GM21367 (cell line): Measurements from ENCODE around the gene ACAD10.
"Not testable (repeated sequence)": the region's sequence is repeated elsewhere in the genome, so short reads cannot be mapped to it uniquely, and the experiment has no call there.

Source experiments
- ATAC-seq: cut with Tn5 transposase; IDR thresholded peaks from one replicate; pipeline ENCODE4 v1.9.1; 2021; ENCODE audit not compliant: unreplicated experiment

Gene ACAD10

DNA sequence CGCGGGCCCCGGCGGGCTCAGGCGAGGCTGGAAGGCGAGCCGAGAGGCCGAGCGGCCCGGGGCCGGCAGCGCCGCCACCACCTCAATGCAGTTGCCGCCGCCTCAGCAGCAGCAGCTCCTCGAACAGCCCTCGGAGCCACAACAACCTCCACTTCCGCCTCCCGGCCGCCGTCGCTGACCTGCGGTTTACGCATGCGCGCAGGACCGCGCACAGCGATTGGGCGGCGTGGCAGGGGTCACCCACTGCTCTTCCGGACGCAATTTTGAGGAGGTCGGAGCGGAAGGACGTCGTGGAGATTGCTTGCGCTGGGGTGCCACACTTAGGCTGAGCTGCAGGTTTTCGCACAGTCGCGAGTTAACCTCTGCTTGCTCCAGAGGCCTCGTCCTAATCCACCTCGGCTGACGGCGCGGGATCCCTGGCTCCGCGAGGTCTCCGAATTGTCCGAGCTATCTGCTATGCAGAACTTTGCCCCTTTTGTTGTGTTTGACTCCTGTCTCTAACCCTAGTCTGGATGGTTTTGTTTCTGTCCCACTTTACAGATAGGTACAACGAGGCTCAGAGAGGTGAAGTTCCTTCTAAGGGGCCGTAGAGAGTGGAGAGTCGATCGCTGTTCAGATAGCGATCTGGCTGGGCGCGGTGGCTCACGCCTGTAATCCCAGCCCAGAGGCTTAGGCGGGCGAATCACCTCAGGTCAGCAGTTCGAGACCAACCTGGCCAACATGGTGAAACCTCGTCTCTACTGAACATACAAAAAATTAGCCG lies at the start of gene ACAD10, which contains the start of gene BRAP:
Gene ACAD10, plus strand, starts transcription at position 243 of the 763 bp plus-strand sequence. CDS start 6,657 bp downstream, outside the sequence.
Gene BRAP, minus strand, starts transcription at position 146 of the 763 bp plus-strand sequence. CDS start 164 bp downstream, outside the sequence.
- ATAC-seq, result peak; percentile 86

DNA sequence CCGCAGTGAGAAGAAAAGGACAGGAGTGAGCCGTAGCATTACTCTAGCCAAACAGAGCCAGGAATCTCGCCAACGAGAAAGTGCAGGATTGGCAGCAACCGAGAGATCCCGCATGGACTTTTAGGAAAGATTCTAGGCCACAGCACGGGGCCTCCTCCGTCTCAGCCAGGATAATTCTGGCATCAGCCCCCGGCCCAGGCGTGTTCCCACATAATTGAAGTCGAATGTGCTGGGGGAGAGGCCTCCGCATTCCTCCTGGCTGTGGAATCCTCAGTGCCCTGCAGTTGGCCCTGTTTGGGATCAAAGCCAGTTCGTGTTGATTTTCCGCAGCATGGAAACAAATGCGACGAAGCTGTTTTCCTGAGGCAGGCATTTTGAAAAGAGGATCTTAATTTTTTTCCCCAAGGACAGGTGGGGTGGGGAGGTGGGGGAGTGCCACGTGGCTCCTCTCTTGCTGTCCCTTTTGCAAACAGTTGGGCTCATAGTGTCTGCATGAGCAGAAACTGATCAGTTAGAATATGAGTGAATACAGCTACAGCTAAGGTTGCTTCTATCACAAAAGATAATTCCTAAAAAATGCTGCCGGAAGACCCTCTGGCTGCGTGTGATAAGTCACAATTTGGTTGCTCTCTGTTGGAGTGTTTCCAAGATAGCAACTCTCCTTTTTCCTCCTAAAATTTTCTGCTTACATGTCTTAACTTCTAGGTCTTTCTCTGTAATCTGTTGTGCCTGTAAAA lies 49.5 kb upstream of the ACAD10 start:
- ATAC-seq, result no peak

DNA sequence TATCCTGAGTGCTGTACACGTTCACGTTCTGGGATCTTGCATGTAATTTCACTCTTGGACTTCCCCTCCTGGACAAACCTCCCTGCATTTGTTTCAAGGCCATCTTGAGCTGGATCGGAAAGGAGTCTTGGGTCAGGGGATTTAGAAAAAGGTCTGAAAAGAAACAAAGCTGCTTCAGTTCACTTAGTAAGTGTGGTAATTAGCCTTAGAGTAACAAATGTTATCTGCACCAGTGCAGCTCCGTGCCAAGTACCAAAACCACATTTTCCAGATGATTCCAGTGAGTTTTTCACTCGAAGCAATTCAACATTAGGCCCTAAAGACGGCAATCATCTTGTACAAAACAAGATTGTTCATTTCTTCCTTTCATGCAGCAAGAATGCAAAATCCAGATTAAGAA lies 47.3 kb upstream of the ACAD10 start:
- ATAC-seq, result no peak

DNA sequence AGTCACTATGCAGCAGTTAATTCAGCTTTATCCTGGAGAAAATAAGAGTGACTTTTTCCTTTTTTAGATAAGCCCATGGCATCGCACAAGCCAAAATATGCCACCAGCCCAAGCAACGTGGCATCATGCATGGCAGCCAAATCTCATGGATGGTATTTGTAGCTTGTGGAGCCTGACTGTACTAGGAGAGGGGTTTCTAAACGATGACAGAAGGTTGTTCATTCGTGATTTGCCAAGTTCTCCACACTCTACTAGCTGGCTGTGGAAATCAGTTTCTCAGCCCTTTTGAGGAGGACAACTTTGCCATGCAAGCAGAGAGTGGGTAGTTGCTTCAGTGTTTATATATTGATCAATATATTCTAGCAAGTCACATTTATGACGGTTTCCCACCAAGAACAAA lies 45.3 kb upstream of the ACAD10 start:
- ATAC-seq, result no peak

DNA sequence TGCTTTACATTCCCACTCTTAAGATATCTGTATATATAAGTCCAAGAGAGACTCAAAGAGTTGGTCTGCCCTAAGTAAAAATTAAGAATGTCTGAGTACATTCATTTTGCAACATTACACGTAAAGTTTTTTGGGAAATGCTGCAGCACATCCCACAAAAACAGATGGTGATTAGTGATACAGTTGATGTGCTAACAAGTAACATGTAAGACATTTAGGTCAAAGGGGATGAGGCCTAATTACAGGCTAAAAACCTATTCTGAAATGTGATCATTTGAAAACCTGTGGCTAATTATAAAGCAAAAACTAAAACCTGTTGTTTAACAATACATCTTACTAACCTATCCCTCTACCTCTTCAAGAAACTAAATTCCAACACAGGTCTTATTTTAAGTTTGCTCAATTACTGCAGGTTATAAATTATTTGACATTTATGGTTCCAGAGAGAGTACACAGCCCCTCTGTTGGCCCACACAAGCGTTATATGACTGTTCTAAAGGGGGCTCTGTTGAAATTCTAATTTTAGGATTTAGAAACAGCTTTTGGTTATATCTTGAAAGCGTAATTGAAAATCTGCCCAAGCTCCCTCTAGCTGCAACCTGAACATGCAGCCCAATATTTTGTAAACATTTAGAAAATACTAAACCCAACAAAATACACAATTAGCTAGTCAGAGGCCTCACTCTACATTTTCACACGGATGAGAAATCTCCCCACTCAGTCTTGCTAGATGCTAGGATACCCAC lies 43.0 kb upstream of the ACAD10 start:
- ATAC-seq, result no peak

DNA sequence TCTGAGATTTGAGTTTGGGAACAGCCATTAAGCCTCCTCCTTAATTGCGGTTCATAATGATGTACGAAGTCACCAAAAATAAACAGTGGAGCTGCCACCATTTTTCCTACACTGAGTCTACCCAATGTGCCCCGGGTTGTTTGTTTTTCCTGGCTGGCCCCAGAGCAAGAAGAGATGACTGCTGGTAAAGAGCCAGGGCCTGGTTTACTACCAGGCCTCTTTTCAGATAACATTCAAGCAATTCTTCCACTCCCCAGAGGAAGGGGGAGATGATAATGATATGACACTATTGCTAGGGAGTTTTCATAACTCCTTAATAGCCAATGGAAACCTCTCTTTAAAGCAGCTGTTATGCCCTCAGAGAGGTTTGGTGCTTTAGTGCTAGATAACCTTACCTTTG lies 42.4 kb upstream of the ACAD10 start:
- ATAC-seq, result no peak

DNA sequence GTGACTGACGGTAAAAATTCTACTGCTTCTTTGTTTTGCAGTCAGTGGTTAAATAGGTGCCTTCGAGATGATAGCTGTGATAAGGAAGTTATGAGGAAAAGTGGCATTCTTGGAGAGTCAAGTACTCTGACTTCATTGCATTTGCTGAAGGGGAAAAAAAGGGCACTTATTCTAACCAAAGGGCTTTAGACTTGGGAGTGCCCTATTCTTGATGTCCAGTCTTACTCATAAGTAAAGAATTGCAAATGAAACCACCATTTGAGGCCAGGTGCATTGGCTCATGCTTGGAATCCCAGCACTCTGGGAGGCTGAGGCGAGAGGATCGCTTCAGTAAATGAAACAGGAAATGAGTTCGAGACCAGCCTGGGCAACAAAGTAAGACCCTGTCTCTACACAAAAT lies 40.4 kb upstream of the ACAD10 start:
- ATAC-seq, result no peak

DNA sequence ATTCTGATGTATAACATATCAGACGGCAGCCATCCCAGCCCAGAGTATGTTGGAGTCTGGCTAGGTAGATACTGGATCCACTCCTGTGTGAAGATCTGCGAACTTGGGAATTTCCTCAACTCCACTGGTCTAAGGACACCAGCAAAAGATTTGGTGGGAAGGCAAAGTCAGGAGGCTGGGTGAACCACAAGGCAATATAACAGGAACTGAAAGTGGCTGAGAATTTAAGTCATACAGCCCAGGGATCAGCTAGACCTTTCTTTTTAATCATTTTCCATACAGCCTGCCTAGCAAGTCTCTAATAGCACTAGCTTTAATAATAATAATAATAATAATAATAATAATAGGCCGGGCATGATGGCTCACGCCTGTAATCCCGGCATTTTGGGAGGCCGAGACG lies 34.9 kb upstream of the ACAD10 start:
- ATAC-seq, result no peak

DNA sequence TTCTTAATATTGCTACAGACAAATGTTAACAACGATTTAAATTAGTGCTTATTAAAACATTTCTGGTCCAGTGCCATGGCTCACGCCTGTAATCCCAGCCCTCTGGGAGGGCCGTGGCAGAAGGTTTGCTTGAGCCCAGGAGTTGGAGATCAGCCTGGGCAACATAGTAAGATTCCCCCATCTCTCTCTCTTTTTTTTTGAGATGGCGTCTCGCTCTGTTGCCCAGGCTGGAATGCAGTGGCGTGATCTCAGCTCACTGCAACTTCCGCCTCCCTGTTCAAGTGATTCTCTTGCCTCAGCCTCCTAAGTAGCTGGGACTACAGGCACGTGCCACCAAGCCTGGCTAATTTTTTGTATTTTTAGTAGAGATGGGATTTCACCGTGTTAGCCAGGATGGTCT lies 33.3 kb upstream of the ACAD10 start:
- not testable (repeated sequence) for ATAC-seq

DNA sequence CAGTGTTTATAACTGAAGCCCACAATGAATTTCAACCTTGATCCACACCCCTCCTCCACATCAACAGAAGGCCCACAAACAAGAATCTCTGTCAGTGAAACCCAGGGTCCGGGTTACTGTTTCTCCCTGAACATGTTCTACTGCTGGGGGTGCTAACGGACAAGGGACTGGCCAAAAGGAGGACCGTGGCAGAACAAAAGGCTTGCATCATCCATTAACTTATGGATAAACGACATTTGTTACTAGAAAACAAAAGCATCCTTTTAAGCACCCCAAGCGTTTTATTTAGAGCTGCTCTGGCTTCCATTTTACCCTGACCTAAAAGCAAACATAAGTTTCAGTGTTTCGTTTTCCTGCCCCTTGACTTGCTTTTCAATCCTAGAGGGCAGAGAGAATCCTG lies 32.3 kb upstream of the ACAD10 start:
- no peak for ATAC-seq

DNA sequence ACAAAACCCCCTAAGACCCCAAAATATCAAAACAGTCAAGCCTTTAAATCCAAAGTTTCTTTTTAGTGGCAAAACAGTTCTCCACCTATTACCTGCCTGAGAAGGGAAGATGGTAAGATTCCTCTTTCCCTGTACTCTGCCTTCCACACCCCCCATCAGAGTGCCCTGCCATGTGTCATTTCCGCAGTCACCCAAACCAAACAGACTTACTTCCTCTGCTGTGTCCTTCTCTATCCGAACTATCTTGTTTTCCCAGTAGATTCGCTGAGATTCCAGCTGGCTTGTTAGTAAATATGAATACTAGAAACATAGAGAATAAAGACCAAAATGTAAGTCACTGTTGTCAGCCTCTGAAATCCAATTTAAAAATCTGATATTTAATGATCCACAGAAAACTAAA lies 30.5 kb upstream of the ACAD10 start:
- ATAC-seq, result no peak

DNA sequence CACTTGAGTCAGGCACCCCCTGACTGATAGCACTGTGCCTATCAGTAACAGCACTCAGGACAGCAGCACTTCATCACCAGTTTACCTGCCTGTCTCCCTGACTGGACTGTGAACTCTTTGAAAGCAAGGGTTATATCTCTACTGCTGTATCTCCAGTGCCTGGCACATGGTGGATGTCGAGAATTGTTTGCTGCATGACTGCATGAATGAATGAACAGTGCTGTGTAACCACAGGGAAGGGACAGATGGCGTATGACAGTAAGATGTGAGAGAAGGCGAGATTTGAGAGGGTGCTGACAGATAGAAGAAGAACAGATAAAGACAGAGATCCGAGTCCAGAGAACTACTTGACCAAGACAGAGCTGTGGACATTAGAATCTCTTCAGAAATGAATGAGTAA lies 29.8 kb upstream of the ACAD10 start:
- ATAC-seq, result no peak

DNA sequence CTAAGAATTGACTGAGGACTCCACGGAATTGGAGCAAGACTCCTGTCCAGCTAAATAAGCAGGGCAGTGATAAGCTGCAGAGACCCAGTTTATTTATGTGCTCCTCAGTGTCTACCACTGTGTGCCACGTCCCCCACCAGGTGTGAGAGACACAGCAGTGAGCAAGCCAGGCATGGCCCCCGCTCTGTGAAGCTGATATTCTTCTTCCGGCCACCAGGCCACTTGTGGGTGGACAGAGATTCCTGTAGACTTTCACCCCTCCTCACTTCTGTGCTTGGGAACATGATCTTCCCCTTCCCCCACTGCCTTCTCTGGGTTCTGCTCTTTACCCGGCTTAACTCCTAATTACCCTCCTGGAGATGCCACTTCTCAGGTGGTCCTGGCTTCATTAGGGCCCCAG lies 21.4 kb upstream of the ACAD10 start:
- no peak for ATAC-seq

DNA sequence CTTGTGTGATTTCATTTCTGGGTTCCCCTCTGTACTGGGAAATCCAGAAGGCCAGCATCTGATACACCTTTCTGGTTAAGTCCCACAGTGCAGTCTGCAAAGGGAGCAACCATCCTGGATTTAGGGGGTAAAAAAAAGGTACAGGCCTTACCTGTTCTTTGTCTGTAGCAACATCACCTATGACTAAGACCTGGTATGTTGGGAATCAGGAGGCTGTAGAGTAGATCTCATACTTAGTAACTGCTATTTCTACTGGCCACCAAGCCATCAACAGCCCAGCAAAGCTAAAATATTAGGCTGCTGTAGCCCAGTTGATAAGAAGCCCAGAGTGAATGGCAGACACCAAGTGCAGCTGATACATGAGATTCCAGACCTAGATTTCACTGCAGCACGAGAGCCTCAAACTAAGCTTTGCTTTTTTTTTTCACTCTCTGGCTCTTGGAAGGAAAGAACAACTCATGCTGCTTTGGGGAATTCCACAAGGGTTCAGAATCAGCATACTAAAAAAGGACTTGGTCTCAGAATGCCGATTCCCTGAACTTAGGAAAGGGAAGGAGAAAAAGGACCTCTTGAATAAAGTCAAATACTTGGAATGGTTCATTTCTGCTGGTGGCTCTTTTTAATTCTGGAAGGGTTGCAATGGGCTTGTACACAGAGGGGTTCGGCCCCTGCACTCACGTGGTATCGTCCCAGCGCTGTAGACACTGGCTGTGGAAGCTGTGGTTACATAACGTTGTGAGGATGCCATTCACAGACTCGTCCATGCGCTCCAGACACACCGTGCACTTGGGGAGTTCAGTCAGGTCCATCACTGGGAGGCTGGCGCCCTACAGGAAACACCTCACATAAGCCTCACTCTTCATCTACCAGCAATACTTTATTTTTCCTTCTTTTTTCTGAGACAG lies 20.6 kb upstream of the ACAD10 start:
- no peak for ATAC-seq

DNA sequence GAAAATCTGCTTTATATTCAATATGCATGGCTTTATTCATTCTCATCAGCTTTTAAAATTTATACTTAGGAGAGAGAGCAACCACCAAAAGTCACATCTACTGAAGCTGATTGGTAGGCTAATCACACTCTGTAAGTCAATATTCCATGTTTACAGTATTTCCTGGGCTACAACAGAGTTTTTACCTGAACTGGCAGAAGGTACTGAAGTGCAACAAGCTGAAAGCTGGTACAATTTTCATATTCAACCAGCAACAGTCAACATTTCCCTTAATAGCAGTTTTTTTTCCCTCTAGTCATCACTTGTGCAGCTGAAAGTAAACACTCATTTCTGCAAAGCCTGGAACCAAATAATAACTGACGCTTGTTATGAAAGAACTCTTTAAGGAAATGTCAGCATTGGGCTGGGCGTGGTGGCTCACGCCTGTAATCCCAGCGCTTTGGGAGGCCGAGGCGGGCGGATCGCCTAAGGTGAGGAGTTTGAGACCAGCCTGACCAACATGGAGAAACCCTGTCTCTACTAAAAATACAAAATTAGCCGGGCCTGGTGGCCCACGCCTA lies 13.0 kb upstream of the ACAD10 start:
- no peak for ATAC-seq

DNA sequence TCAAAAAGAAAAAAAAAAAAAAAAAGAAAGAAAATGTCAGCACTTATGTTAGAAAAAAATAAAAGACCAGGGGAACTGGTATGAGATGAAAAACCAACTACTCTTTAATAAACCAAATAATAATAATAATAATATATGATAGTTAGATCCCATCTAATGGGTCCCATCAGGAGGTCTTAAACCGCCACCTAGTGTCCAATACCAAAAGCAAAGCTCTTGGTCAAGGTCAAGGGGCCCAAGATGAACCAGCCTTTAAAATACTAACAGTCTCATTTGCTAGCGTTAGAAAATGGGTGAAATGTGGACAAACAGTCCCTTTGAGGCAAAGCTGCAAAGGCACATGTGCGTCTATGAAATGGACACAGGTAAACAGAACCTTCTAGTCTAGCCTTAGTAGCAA lies 12.3 kb upstream of the ACAD10 start:
- ATAC-seq, result no peak

DNA sequence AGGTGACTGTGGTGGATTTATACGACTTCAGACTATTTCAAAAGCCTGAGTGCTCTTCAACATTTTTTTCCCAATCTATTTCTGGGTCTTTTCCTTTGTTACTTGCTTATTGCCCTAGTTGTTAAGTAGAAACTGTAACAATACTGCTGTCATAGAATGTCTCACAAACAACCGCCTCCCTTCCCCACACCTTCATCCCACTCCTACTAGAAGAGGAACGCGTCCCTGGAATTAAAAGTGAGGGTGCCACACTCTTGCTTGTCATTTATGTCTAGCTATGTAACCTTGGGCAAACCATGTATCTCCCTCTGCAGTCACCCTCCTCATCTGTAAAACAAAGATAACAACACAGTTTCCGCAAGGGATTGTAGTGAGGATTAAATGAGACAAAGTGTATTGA lies 8.7 kb upstream of the ACAD10 start:
- no peak for ATAC-seq

DNA sequence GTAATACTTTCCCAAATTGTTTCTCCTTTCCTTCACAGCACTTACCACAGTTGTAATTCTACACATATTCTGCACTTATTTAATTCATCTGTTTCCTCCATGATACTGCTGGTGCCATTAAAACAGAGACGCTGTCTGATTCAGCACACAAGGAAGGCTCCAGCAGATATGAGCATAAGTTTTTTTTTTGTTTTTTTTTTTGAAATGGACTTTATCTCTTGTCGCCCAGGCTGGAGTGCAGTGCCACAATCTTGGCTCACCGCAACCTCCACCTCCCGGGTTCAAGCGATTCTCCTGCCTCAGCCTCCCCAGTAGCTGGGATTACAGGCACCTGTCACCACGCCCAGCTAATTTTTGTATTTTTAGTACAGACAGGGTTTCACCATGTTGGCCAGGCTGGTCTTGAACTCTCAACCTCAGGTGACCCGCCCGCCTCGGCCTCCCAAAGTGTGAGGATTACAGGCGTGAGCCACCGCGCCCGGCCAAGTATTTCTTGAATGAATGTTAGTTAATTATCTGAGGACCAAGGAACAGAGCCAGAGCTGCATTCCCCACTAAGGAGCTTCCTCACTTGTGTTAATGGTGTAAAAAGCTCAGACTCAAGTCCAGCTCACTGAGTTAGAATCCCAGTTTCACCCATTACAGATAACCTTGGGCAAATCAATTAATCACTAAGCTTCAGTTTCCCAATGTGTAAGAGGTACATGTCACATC lies 1.2 kb upstream of the ACAD10 start:
- not testable (repeated sequence) for ATAC-seq

DNA sequence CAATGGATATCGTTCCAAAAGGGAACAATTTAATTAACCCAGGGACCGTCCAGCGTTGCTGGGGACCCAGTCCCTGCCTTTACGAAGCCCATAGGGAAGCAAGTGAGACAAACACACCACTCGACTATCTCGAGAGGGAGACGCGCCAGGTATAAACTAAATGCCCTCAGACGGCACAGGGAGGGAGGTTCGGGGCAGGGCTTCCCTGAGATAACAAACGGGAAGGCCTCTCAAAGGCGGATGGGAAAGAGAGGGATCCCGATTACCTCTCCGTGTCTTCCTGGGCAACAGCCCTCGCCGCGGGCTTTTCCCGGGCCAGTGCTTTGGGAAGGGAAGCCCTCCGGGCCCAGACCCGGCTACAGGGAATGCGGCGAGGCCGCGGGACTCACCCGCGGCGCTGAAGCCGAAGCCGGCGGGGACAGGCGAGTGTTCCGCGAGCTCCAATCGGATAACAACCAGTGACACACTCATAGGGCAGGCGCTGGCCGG lies 487 bp upstream of the ACAD10 start:
- peak; percentile 6 for ATAC-seq
